BE2C (cell line): Measurements from ENCODE around the gene DEGS1.

Source experiments
- DNase-seq: peaks from one replicate; pipeline ENCODE4 v3.0.0-alpha.2; 2020
- H3K27me3 ChIP-seq: fragments of 250-450 bp; sonication (Bioruptor Pico); 2 replicates; pipeline ENCODE4 v1.5.1; 2020; ENCODE audit warnings: mild to moderate bottlenecking
- H3K36me3 ChIP-seq: fragments of 250-450 bp; sonication (Bioruptor Pico); 2 replicates; pipeline ENCODE4 v1.5.1; 2020; ENCODE audit warnings: mild to moderate bottlenecking
- H3K4me1 ChIP-seq: fragments of 250-450 bp; sonication (Bioruptor Pico); 2 replicates; pipeline ENCODE4 v1.5.1; 2020
- H3K4me3 ChIP-seq: 2 replicates; pipeline ENCODE4 v1.5.1; 2011; ENCODE audit warnings: low read depth, low read length
- H3K9me3 ChIP-seq: fragments of 250-450 bp; sonication (Bioruptor Pico); 2 replicates; pipeline ENCODE4 v1.5.1; 2020
- TF ChIP-seq, protein P1 (sequence below): IDR thresholded peaks from 2 replicates; pipeline ENCODE4 v1.5.1; 2012; ENCODE audit warnings: mild to moderate bottlenecking, low read depth, low read length

DEGS1 gene

DNA sequence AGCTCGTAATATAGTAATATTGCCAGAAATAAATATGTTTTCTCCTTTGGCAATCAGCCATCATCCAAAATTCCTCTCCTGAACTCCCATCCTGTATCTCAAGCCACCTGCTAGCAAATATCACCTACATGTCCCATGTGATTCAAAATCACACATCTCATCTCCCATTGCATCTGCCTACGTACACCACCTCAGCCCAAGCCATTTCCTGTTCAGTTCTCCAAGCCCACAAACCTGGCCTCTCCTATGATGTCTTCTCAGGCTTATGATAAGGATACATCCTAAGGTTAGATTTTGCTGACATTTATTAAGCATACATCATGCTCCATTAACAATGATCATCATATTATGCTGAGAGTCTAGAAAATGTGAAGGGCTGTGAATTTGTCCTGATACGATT, 31.9 kb upstream of the DEGS1 start:
- no peak for DNase-seq
- Histone ChIP-seq H3K9me3 (no peaks in the 10 kb centered on the region), H3K4me1 (no peaks in the 10 kb centered on the region), H3K4me3 (no peak overlapping the region), H3K27me3 (no peaks in the 10 kb centered on the region), H3K36me3 (peaks cover 10% of the 10 kb centered on the region)
- TF ChIP-seq, protein P1, sequence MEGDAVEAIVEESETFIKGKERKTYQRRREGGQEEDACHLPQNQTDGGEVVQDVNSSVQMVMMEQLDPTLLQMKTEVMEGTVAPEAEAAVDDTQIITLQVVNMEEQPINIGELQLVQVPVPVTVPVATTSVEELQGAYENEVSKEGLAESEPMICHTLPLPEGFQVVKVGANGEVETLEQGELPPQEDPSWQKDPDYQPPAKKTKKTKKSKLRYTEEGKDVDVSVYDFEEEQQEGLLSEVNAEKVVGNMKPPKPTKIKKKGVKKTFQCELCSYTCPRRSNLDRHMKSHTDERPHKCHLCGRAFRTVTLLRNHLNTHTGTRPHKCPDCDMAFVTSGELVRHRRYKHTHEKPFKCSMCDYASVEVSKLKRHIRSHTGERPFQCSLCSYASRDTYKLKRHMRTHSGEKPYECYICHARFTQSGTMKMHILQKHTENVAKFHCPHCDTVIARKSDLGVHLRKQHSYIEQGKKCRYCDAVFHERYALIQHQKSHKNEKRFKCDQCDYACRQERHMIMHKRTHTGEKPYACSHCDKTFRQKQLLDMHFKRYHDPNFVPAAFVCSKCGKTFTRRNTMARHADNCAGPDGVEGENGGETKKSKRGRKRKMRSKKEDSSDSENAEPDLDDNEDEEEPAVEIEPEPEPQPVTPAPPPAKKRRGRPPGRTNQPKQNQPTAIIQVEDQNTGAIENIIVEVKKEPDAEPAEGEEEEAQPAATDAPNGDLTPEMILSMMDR = no peak

DNA sequence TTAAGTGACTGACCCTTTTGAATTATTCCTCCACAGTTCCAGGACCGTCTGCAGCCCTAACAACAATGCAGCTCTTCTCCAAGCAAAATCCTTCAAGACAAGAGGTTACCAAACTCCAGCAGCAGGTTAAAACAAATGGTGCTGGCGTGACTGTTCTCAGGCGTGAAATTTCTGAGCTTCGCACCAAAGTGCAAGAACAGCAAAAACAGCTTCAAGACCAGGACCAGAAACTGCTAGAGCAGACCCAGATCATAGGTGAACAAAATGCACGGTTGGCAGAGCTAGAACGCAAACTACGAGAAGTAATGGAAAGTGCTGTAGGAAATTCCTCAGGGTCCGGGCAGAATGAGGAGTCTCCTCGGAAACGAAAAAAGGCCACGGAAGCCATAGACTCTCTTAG, 25.7 kb upstream of the DEGS1 start:
- TF ChIP-seq, protein P1 = no peak
- H3K4me3 ChIP-seq = no peak overlapping the region
- H3K4me1 ChIP-seq = no peaks in the 10 kb centered on the region
- no peaks in the 10 kb centered on the region for H3K27me3 ChIP-seq
- no peak for DNase-seq
- peaks cover 26% of the 10 kb centered on the region for H3K36me3 ChIP-seq
- H3K9me3 ChIP-seq = no peaks in the 10 kb centered on the region

DNA sequence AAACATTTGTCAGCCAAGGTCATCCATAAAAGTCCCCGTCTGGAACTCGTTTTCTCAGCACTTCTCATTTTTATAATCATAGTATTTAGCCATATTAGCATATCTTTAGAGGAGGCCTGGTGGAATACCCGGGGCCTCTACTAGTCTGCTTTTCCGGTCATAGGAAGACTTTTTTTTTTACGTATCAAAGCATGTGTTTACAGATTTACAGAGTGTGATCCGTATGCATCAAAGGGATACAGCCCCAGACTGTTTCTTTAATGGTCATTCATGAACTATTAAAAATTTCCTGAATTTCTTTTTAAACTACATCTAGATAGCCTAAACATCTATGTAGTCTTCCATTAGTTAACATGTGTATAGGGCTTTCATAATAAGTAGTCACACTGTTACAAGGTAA, 23.5 kb upstream of the DEGS1 start:
- Histone ChIP-seq H3K9me3 (no peaks in the 10 kb centered on the region), H3K4me3 (no peak overlapping the region), H3K36me3 (peaks cover 19% of the 10 kb centered on the region), H3K4me1 (no peaks in the 10 kb centered on the region), H3K27me3 (no peaks in the 10 kb centered on the region)
- DNase-seq = no peak
- TF ChIP-seq, protein P1 = no peak

GRCh38 chr1:224160171-224160682, 22.8 kb upstream of the DEGS1 start:
- TF ChIP-seq, protein P1 = no peak
- DNase-seq = no peak
- Histone ChIP-seq H3K4me1 (no peaks in the 10 kb centered on the region), H3K27me3 (no peaks in the 10 kb centered on the region), H3K9me3 (no peaks in the 10 kb centered on the region), H3K4me3 (no peak overlapping the region), H3K36me3 (peaks cover 17% of the 10 kb centered on the region)

GRCh38 chr1:224162768-224163167, 20.3 kb upstream of the DEGS1 start:
- H3K4me1 ChIP-seq = no peaks in the 10 kb centered on the region
- H3K36me3 ChIP-seq = peaks cover 8% of the 10 kb centered on the region
- no peaks in the 10 kb centered on the region for H3K27me3 ChIP-seq
- no peak overlapping the region for H3K4me3 ChIP-seq
- TF ChIP-seq, protein P1 = no peak
- no peak for DNase-seq
- H3K9me3 ChIP-seq = no peaks in the 10 kb centered on the region

DNA sequence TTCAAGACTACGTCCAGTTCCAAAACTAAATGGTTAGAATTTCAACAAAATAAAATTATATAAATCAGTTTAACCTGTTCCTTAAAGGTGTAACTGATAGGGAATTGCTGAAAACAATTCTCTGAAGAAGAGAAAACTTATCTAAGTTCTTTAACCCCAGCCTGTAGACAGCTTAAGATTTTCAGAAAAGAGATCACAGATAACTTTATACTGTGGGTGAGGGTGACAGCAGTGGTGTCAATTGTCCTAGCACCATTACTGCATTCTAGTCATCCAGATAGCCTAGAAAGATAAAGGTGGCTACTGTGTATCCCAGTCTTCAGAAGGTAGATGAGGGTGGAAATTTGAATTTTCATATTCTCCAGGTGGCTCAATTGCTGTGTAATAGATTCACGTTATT, 19.7 kb upstream of the DEGS1 start:
- TF ChIP-seq, protein P1 = no peak
- DNase-seq = no peak
- Histone ChIP-seq H3K27me3 (no peaks in the 10 kb centered on the region), H3K4me3 (no peak overlapping the region), H3K4me1 (no peaks in the 10 kb centered on the region), H3K9me3 (no peaks in the 10 kb centered on the region), H3K36me3 (0 out of 2 replicates have a peak, but pooled peaks cover 5% of the 10 kb centered on the region)
